Activated B cell treated with CpG ODN at 0.5 μM for 24 hours (primary cell): ENCODE results near the gene AJUBA. TPM values are rescaled to one million over a fixed set of nuclear protein-coding genes. Genes with fewer than 3 reads are reported as not detected.

Experiments used
- ATAC-seq: fragments of 200-7000 bp; cut with Tn5 transposase; one replicate; pipeline ENCODE4 v1.10.0; 2021; ENCODE audit warnings: low read depth, mild to moderate bottlenecking, moderate library complexity
- CTCF ChIA-PET: fragments of 350-600 bp; sonication (Branson Sonifier 250); formaldehyde crosslinking; loops from one replicate; lab custom pipeline; 2021; ENCODE audit warnings: antibody characterized with exemption; lab: Charles Lee
- POLR2A ChIA-PET: fragments of 350-600 bp; sonication (Branson Sonifier 250); formaldehyde crosslinking; loops from one replicate; lab custom pipeline; 2021; ENCODE audit warnings: antibody characterized with exemption; lab: Charles Lee
- DNase-seq: peaks from one replicate; pipeline ENCODE4 v3.0.0; 2022
- H3K27ac Mint-ChIP-seq: one replicate; pipeline ENCODE4 v1.8.0; 2020; ENCODE audit warnings: mixed read lengths
- H3K27me3 Mint-ChIP-seq: one replicate; pipeline ENCODE4 v1.8.0; 2021; ENCODE audit warnings: mixed read lengths
- H3K36me3 Mint-ChIP-seq: one replicate; pipeline ENCODE4 v1.8.0; 2021; ENCODE audit warnings: low read depth, mixed read lengths
- H3K4me1 Mint-ChIP-seq: one replicate; pipeline ENCODE4 v1.8.0; 2021; ENCODE audit warnings: mixed read lengths
- H3K4me3 Mint-ChIP-seq: one replicate; pipeline ENCODE4 v1.8.0; 2020; ENCODE audit warnings: mild to moderate bottlenecking, mixed read lengths
- H3K9me3 Mint-ChIP-seq: one replicate; pipeline ENCODE4 v1.8.0; 2020; ENCODE audit warnings: mixed read lengths
- CTCF ChIP-seq: fragments of 200-600 bp; IDR thresholded peaks from one replicate; pipeline ENCODE4 v1.8.0; 2022; ENCODE audit warnings: antibody characterized with exemption, mild to moderate bottlenecking
- intact Hi-C: fragments of 100-400 bp; cut with micrococcal nuclease; formaldehyde crosslinking; loops from one replicate; pipeline ENCODE4 v1.15.1; 2024
- total RNA-seq: library from RNA; stranded (reverse); gene quantifications from 2 replicates; pipeline ENCODE4 v1.2.3, GENCODE V29; 2022

The AJUBA gene
- total RNA-seq = 0.29 and 0.67 TPM in 2 replicates

- Mint-ChIP-seq H3K4me1 (peaks cover 7% of the 10 kb centered on the region), H3K27me3 (peaks cover 4% of the 10 kb centered on the region), H3K36me3 (peaks cover 9% of the 10 kb centered on the region), H3K4me3 (no peak within 1 kb of the TSS), H3K27ac (no peak within 1 kb of the TSS), H3K9me3 (no peaks in the 10 kb centered on the region)
- ChIA-PET POLR2A (interaction anchor here (0.5 to 2.8 kb wide), 9 partner anchors 10 to 1386 kb away, joined by 4 to 15 read pairs (median 6); partner anchors contain the start of genes CDH24, HAUS4, NFATC4 and RBM23), CTCF (interaction anchor here (0.8 to 9.7 kb wide), 15 partner anchors 8 to 592 kb away, joined by 3 to 284 read pairs (median 5); partner anchors contain the start of genes CDH24, HAUS4, LRP10 and PRMT5)
- intact Hi-C loops = loop anchor here (1.0 to 2.0 kb wide), 10 partner anchors 9 to 668 kb away; partner anchors contain the start of genes HAUS4 and PRMT5
- peak; percentile 39 for TF ChIP-seq CTCF
- DNase-seq (peak; percentile 62), ATAC-seq (peak; percentile 61)
Observed at GRCh38 chr14:22982477-22983245, at the start of gene AJUBA. AJUBA (minus strand) TSS chr14:22982551; CDS start chr14:22982266, 285 bp downstream.

- CTCF ChIA-PET = interaction anchor here (1.0 kb wide), 1 partner anchor 38 kb away, joined by 3 read pairs; no protein-coding TSS in a partner anchor
- POLR2A ChIA-PET = interaction anchor here (0.7 kb wide), 2 partner anchors 23 to 168 kb away, joined by 3 to 6 read pairs; no protein-coding TSS in a partner anchor
- H3K4me1 Mint-ChIP-seq = peaks cover 38% of the 10 kb centered on the region
- no peak for TF ChIP-seq CTCF
- intact Hi-C loops = no loop called here
- H3K9me3 Mint-ChIP-seq = no peaks in the 10 kb centered on the region
- no peak for ATAC-seq
- H3K27ac Mint-ChIP-seq = no peak overlapping the region
- peaks cover 56% of the 10 kb centered on the region for H3K36me3 Mint-ChIP-seq
- no peaks in the 10 kb centered on the region for H3K27me3 Mint-ChIP-seq
- H3K4me3 Mint-ChIP-seq = no peak overlapping the region
- no peak for DNase-seq
Observed at GRCh38 chr14:23030936-23031335, 48.6 kb upstream of the AJUBA start.

- CTCF ChIA-PET = interaction anchor here (1.8 kb wide), 1 partner anchor 34 kb away, joined by 3 read pairs; no protein-coding TSS in a partner anchor
- no peak overlapping the region for H3K4me3 Mint-ChIP-seq
- no peak for DNase-seq
Observed at GRCh38 chr14:23028799-23029198, 46.4 kb upstream of the AJUBA start.

GRCh38 chr14:23025151-23025814 is 42.9 kb upstream of the AJUBA start:
- Mint-ChIP-seq H3K9me3 (no peaks in the 10 kb centered on the region), H3K36me3 (peaks cover 59% of the 10 kb centered on the region), H3K4me3 (no peak overlapping the region), H3K27ac (no peak overlapping the region), H3K27me3 (no peaks in the 10 kb centered on the region), H3K4me1 (peaks cover 9% of the 10 kb centered on the region)
- ATAC-seq (no peak), DNase-seq (no peak)
- intact Hi-C loops = no loop called here
- TF ChIP-seq CTCF = no peak
- ChIA-PET POLR2A (no interaction called here), CTCF (interaction anchor here (0.9 kb wide), 1 partner anchor 30 kb away, joined by 3 read pairs; no protein-coding TSS in a partner anchor)

More at GRCh38 chr14:23028799-23029198, 46.4 kb upstream of the AJUBA start:
- Mint-ChIP-seq H3K27me3 (no peaks in the 10 kb centered on the region), H3K4me1 (peaks cover 23% of the 10 kb centered on the region), H3K36me3 (peaks cover 70% of the 10 kb centered on the region), H3K27ac (no peak overlapping the region), H3K9me3 (no peaks in the 10 kb centered on the region)
- POLR2A ChIA-PET = interaction anchor here (0.6 kb wide), 1 partner anchor 51 kb away, joined by 5 read pairs; no protein-coding TSS in a partner anchor
- no peak for ATAC-seq
- intact Hi-C loops = no loop called here
- no peak for TF ChIP-seq CTCF
